Measurements from ENCODE around the gene CHAF1A.

GRCh38 chr19:4365791-4366665 lies 36.4 kb upstream of the CHAF1A start:
- no peak for TF ChIP-seq CTCF (conservative IDR thresholded peaks at IDR 0.05 in 1 of 2, IDR thresholded peaks at IDR 0.05 in 1 of 2; ENCODE audit: low read depth in 1 of 2, low read length in 2 of 2)
- TF ChIP-seq EZH2 (IDR thresholded peaks at IDR 0.05; ENCODE audit: low read length, missing control alignments): no peak
